Testis (tissue), 3 donors: ENCODE measurements around the gene NPLOC4. TPM values are rescaled to one million over a fixed set of nuclear protein-coding genes. Genes with fewer than 3 reads are reported as not detected.
A peak's percentile ranks its signal among the peaks of the same experiment; 100 is the strongest.

Source experiments
- DNase-seq: peaks from one replicate; pipeline ENCODE4 v3.0.0-alpha.2; 2019
- H3K27ac ChIP-seq, 2 donors: fragments of 200-600 bp; sonication (generic); one replicate each; pipeline ENCODE4 v1.5.1; 2019
- H3K27me3 ChIP-seq: fragments of 200-600 bp; sonication (generic); one replicate; pipeline ENCODE4 v1.5.1; 2019
- H3K36me3 ChIP-seq: fragments of 200-600 bp; sonication (generic); one replicate; pipeline ENCODE4 v1.5.1; 2017; ENCODE audit warnings: low read depth; ENCODE audit errors: missing control alignments
- H3K4me1 ChIP-seq: fragments of 200-600 bp; sonication (generic); one replicate; pipeline ENCODE4 v1.5.1; 2019
- H3K4me3 ChIP-seq, 2 donors: fragments of 200-600 bp; sonication (generic); one replicate each; pipeline ENCODE4 v1.5.1; 2017 to 2019
- H3K9me3 ChIP-seq: fragments of 200-600 bp; sonication (generic); one replicate; pipeline ENCODE4 v1.5.1; 2017
- CTCF ChIP-seq, 3 experiments: fragments of 450-650 bp in 2 of 3; fragments of 200-600 bp in 1 of 3; sonication (generic) in 1 of 3; IDR thresholded peaks; one replicate each; pipeline ENCODE4 v1.5.1; 2016 to 2019; ENCODE audit warnings: antibody characterized with exemption in 3 of 3, mild to moderate bottlenecking in 2 of 3, moderate library complexity in 1 of 3
- POLR2A ChIP-seq: fragments of 450-650 bp; IDR thresholded peaks from one replicate; pipeline ENCODE4 v1.6.1; 2017; ENCODE audit warnings: antibody characterized with exemption, mild to moderate bottlenecking, moderate library complexity
- WGBS, 2 donors: methylation state at CpG; one replicate each; pipeline ENCODE4 v1.1.5; 2018; 5-methylcytosine and 5-hydroxymethylcytosine counted together
- intact Hi-C: fragments of 100-400 bp; cut with DNase I; formaldehyde crosslinking; loops from one replicate; pipeline ENCODE4 v1.15.1; 2023; ENCODE audit warnings: low total_unique reads
- polyA plus RNA-seq: library from polyadenylated mRNA; stranded (reverse); fragments of 350-450 nt; fragmentation: Illumina TruSeq; extraction: RNeasy Lipid Tissue Mini Kit (QIAGEN cat#74804); gene quantifications from one replicate; pipeline ENCODE4 v1.2.3, GENCODE V29; 2014; ENCODE audit warnings: low read depth, low replicate concordance; ENCODE audit not compliant: insufficient read depth
- total RNA-seq, 2 donors: library from RNA; depleted of rRNA; stranded (reverse); fragments of >200 nt; gene quantifications; one replicate each; pipeline ENCODE4 v1.2.3, GENCODE V29; 2016

Gene NPLOC4
- total and polyA plus RNA-seq, 3 donors from 2014 or later, result 106 to 130 (median 122) TPM

DNA sequence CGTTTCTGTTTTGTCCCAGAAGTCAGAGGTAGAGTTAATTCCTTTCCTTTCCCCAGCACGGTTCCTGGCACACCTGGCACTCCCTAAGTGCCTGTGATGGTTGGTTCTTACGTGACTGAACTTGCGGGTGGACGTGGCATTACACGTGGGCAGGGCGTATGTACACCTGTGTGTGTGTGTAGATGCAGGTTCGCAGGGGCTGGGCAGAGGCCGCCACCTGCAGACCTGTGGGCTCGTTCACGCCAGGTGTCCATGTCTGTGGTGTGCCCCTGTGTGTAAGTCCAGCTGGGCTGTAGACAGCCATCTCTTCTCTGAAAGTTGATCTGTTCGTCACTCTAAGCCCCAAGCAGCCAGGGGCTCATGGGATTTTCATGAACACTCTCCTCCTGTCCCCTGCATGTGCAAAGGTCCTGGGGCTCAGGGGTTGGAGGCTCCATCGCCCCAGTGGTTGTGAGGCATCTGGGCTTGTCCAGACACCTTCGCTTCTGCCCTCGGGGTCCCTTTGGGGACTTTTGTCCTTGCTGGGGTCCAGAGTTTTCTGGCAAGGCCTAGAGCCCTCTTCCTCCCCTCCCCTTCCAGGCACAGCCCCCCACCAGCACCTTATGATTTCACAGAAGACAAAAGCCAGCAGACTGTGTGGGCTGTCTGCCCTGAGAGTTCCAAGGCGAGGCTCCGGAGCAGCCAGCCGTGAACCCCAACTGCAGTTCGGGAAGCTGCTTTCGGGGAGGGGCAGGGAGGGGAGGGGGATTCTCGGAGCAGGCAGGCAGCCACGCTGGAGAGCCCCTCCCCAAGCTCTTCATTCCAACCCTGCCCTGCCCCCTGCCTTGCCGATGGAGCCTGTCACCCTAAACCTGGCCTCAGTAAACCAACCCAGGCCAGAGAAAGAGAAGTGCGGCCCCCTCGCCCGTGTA is 114.2 kb downstream of the NPLOC4 start:
- H3K9me3 ChIP-seq, result no peaks in the 10 kb centered on the region
- DNase-seq, result no peak
- no peak for TF ChIP-seq POLR2A
- peak in 1 of 3 experiments; percentile 4 for TF ChIP-seq CTCF (IDR thresholded peaks at IDR 0.05)
- H3K36me3 ChIP-seq, result no peaks in the 10 kb centered on the region
- no peak overlapping the region for H3K27ac ChIP-seq
- no peaks in the 10 kb centered on the region for H3K27me3 ChIP-seq
- WGBS, 2 donors, result 80 to 92% methylated on average over 14 to 26 of the region's 26 CpGs
- peaks cover 15% of the 10 kb centered on the region for H3K4me1 ChIP-seq
- H3K4me3 ChIP-seq, result no peak overlapping the region
- intact Hi-C loops, result no loop called here

GRCh38 chr17:81520021-81520901 is 116.7 kb downstream of the NPLOC4 start:
- Histone ChIP-seq H3K27me3 (no peaks in the 10 kb centered on the region), H3K9me3 (no peaks in the 10 kb centered on the region), H3K4me3 (no peak overlapping the region), H3K36me3 (no peaks in the 10 kb centered on the region), H3K27ac (no peak overlapping the region), H3K4me1 (peaks cover 33% of the 10 kb centered on the region)
- 83 to 88% methylated on average over 5 to 14 of the region's 14 CpGs for WGBS, 2 donors
- TF ChIP-seq CTCF (IDR thresholded peaks at IDR 0.05) (no peak), POLR2A (no peak)
- no peak for DNase-seq
- intact Hi-C loops, result no loop called here

- no peaks in the 10 kb centered on the region for H3K36me3 ChIP-seq
- peaks cover 33% of the 10 kb centered on the region for H3K4me1 ChIP-seq
- no peaks in the 10 kb centered on the region for H3K27me3 ChIP-seq
- H3K9me3 ChIP-seq, result no peaks in the 10 kb centered on the region
- DNase-seq, result no peak
- intact Hi-C loops, result no loop called here
- 28 to 53% methylated on average over 5 to 19 of the region's 61 CpGs for WGBS, 2 donors
- TF ChIP-seq CTCF (IDR thresholded peaks at IDR 0.05) (peak in 2 of 3 experiments; percentile 23 to 24), POLR2A (no peak)
- no peak overlapping the region for H3K27ac ChIP-seq
- peak overlapping the region; percentile 34 to 44 for H3K4me3 ChIP-seq
These were observed 117.5 kb downstream of the NPLOC4 start for GRCh38 chr17:81519284-81520020.

GRCh38 chr17:81518785-81519283 is 118.1 kb downstream of the NPLOC4 start:
- DNase-seq, result no peak
- Histone ChIP-seq H3K4me3 (peak overlapping the region; percentile 34 to 44), H3K27ac (no peak overlapping the region), H3K9me3 (no peaks in the 10 kb centered on the region), H3K36me3 (no peaks in the 10 kb centered on the region), H3K4me1 (peaks cover 38% of the 10 kb centered on the region), H3K27me3 (no peaks in the 10 kb centered on the region)
- WGBS, 2 donors, result 2 to 20% methylated on average over 2 to 32 of the region's 47 CpGs
- intact Hi-C loops, result no loop called here
- no peak for TF ChIP-seq CTCF (IDR thresholded peaks at IDR 0.05)
- TF ChIP-seq POLR2A, result no peak
